ENCODE results near the gene ANKRD16. TPM values are rescaled to one million over a fixed set of nuclear protein-coding genes. Genes with fewer than 3 reads are reported as not detected.
A peak's percentile ranks its signal among the peaks of the same experiment; 100 is the strongest.

Gene ANKRD16
- total and polyA plus RNA-seq, 2 of the 13 experiments (the other 11 are each of a cell fraction or from before 2014, with no cell fraction given): 8.0 to 11.4 TPM

DNA sequence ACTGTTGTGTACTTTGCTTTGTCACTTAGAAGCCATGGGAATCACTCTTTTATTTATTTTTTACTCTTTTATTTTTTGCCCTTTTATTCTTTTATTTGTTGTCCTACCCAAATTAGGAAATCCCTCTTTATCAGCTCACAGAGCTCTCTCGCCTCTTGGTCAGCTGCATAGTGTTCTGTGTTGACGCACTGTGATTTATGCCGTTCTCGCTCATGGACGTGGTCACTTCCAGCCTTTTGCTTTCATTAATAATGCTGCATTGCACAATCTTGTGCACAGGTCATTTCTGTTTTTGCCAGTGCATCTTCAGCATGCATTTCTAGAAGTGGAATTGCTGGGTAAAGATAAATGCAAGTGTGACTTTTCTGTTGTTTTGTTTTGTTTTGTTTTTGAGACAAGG is 42.7 kb upstream of the ANKRD16 start:
- ATAC-seq: no peak
- H3K4me2 ChIP-seq (ENCODE audit: low read depth, low read length): no peak overlapping the region
- BruUV-seq (replicated peaks): no TSS peak
- H3K36me3 ChIP-seq (replicated peaks in 1 of 2; ENCODE audit: control insufficient read depth in 1 of 2, insufficient read depth in 2 of 2, low read length in 2 of 2): peaks cover 17 to 68% of the 10 kb centered on the region in 2 experiments; a peak in 4 of 5 replicates
- ChIA-PET CTCF (ENCODE audit: low intra/inter-chr PET ratio, low total read pairs) (no interaction called here), POLR2A (no interaction called here)
- H3K27ac ChIP-seq (ENCODE audit: extremely low read length, insufficient read depth, low read length): no peak overlapping the region
- in situ Hi-C loops (cut with HindIII; ENCODE audit: extremely low pct_ligation_motif_present, low pct_unique_long_range_greater_than_20kb): no loop called here
- no peak for DNase-seq (ENCODE audit: low spot score)
- TF ChIP-seq CEBPB (IDR thresholded peaks at IDR 0.05; ENCODE audit: borderline replicate concordance, low read depth, low read length) (peak; percentile 57), HOXA9 (CRISPR knock-in tag; IDR thresholded peaks at IDR 0.05; ENCODE audit: borderline replicate concordance) (no peak)
- no peaks in the 10 kb centered on the region for H3K9me3 ChIP-seq (ENCODE audit: low read length)
- H3K4me3 ChIP-seq (replicated peaks in 1 of 3; ENCODE audit: insufficient read depth in 1 of 3, low read depth in 2 of 3, low read length in 3 of 3): no peak overlapping the region
- WGBS (ENCODE audit: low lambda C conversion rate): 98% methylated on average over 5 of the region's 5 CpGs
- intact Hi-C loops (cut with micrococcal nuclease; ENCODE audit: unreplicated experiment): no loop called here
- H3K79me2 ChIP-seq (ENCODE audit: insufficient read depth, low read length): no peaks in the 10 kb centered on the region
- H3K9ac ChIP-seq (ENCODE audit: insufficient read depth, low read depth, low read length): no peak overlapping the region
- H3K4me1 ChIP-seq (ENCODE audit: insufficient read depth, low read length): no peaks in the 10 kb centered on the region
- no peaks in the 10 kb centered on the region for H3K27me3 ChIP-seq (ENCODE audit: control insufficient read depth in 1 of 2, insufficient read depth in 2 of 2, low read length in 2 of 2)
- H4K20me1 ChIP-seq (ENCODE audit: insufficient read depth, low read length): no peaks in the 10 kb centered on the region
- FAIRE-seq: no peak
- no peak overlapping the region for H2AFZ ChIP-seq (ENCODE audit: low read length)

DNA sequence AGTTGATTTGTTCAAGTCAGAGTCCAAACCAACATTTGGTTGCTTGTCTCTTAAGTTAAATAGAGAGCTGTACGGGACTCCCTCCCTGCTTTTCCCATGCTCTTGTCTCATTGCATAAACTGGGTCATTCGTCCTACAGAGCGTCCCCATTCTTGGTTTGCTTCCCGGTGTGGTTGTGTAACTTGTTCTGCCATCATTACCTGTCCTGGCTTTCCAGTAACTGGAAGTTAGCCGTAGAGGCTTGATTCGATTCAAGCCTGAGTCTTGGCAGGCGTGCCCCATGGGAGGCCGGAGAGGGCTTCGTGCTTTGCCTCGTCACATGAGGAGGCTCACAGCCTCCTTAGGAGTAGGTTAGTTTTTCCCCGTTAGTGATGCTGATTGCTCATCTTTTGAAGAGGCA is 40.6 kb upstream of the ANKRD16 start:
- Histone ChIP-seq H3K4me1 (ENCODE audit: insufficient read depth, low read length) (no peaks in the 10 kb centered on the region), H3K36me3 (replicated peaks in 1 of 2; ENCODE audit: control insufficient read depth in 1 of 2, insufficient read depth in 2 of 2, low read length in 2 of 2) (peaks cover 19 to 70% of the 10 kb centered on the region in 2 experiments), H3K27ac (ENCODE audit: extremely low read length, insufficient read depth, low read length) (no peak overlapping the region), H3K9ac (ENCODE audit: insufficient read depth, low read depth, low read length) (no peak overlapping the region), H3K27me3 (ENCODE audit: control insufficient read depth in 1 of 2, insufficient read depth in 2 of 2, low read length in 2 of 2) (no peaks in the 10 kb centered on the region), H4K20me1 (ENCODE audit: insufficient read depth, low read length) (no peaks in the 10 kb centered on the region), H3K4me2 (ENCODE audit: low read depth, low read length) (no peak overlapping the region), H3K79me2 (ENCODE audit: insufficient read depth, low read length) (no peaks in the 10 kb centered on the region), H2AFZ (ENCODE audit: low read length) (no peak overlapping the region), H3K9me3 (ENCODE audit: low read length) (no peaks in the 10 kb centered on the region), H3K4me3 (replicated peaks in 1 of 3; ENCODE audit: insufficient read depth in 1 of 3, low read depth in 2 of 3, low read length in 3 of 3) (no peak overlapping the region)
- ATAC-seq: no peak
- intact Hi-C loops (cut with micrococcal nuclease; ENCODE audit: unreplicated experiment): no loop called here
- TF ChIP-seq, protein P1, sequence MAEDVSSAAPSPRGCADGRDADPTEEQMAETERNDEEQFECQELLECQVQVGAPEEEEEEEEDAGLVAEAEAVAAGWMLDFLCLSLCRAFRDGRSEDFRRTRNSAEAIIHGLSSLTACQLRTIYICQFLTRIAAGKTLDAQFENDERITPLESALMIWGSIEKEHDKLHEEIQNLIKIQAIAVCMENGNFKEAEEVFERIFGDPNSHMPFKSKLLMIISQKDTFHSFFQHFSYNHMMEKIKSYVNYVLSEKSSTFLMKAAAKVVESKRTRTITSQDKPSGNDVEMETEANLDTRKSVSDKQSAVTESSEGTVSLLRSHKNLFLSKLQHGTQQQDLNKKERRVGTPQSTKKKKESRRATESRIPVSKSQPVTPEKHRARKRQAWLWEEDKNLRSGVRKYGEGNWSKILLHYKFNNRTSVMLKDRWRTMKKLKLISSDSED (CRISPR knock-in tag; IDR thresholded peaks at IDR 0.05): no peak
- TF ChIP-seq ZNF235 (CRISPR knock-in tag; IDR thresholded peaks at IDR 0.05; ENCODE audit: borderline replicate concordance) (no peak), HOXA7 (CRISPR knock-in tag; IDR thresholded peaks at IDR 0.05) (no peak), ZNF224 (CRISPR knock-in tag; IDR thresholded peaks at IDR 0.05) (no peak)
- TF ChIP-seq, protein P2, sequence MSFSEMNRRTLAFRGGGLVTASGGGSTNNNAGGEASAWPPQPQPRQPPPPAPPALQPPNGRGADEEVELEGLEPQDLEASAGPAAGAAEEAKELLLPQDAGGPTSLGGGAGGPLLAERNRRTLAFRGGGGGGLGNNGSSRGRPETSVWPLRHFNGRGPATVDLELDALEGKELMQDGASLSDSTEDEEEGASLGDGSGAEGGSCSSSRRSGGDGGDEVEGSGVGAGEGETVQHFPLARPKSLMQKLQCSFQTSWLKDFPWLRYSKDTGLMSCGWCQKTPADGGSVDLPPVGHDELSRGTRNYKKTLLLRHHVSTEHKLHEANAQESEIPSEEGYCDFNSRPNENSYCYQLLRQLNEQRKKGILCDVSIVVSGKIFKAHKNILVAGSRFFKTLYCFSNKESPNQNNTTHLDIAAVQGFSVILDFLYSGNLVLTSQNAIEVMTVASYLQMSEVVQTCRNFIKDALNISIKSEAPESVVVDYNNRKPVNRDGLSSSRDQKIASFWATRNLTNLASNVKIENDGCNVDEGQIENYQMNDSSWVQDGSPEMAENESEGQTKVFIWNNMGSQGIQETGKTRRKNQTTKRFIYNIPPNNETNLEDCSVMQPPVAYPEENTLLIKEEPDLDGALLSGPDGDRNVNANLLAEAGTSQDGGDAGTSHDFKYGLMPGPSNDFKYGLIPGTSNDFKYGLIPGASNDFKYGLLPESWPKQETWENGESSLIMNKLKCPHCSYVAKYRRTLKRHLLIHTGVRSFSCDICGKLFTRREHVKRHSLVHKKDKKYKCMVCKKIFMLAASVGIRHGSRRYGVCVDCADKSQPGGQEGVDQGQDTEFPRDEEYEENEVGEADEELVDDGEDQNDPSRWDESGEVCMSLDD (CRISPR knock-in tag; IDR thresholded peaks at IDR 0.05; ENCODE audit: borderline replicate concordance): no peak
- TF ChIP-seq, protein P3, sequence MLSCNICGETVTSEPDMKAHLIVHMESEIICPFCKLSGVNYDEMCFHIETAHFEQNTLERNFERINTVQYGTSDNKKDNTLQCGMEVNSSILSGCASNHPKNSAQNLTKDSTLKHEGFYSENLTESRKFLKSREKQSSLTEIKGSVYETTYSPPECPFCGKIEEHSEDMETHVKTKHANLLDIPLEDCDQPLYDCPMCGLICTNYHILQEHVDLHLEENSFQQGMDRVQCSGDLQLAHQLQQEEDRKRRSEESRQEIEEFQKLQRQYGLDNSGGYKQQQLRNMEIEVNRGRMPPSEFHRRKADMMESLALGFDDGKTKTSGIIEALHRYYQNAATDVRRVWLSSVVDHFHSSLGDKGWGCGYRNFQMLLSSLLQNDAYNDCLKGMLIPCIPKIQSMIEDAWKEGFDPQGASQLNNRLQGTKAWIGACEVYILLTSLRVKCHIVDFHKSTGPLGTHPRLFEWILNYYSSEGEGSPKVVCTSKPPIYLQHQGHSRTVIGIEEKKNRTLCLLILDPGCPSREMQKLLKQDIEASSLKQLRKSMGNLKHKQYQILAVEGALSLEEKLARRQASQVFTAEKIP (CRISPR knock-in tag; IDR thresholded peaks at IDR 0.05; ENCODE audit: borderline replicate concordance): no peak
- CTCF ChIA-PET (ENCODE audit: low intra/inter-chr PET ratio, low total read pairs): no interaction called here
- in situ Hi-C loops (cut with HindIII; ENCODE audit: extremely low pct_ligation_motif_present, low pct_unique_long_range_greater_than_20kb): no loop called here
- no peak for DNase-seq (ENCODE audit: low spot score)
- no TSS peak for BruUV-seq (replicated peaks)
- POLR2A ChIA-PET: no interaction called here
- 87% methylated on average over 11 of the region's 11 CpGs for WGBS (ENCODE audit: low lambda C conversion rate)
- no peak for FAIRE-seq
